IMR-90 (cell line): ENCODE results near the gene EPB41L4A.

Experiments
- BHLHE40 ChIP-seq: fragments of 150-350 bp; IDR thresholded peaks from 2 replicates; pipeline ENCODE4 v1.6.1; 2016; ENCODE audit warnings: mild to moderate bottlenecking, low read depth, low read length
- MAFK ChIP-seq: IDR thresholded peaks from 2 replicates; pipeline ENCODE4 v1.6.1; 2012; ENCODE audit warnings: low read depth, low read length, improper control_type of control experiment
- MXI1 ChIP-seq: IDR thresholded peaks from 2 replicates; pipeline ENCODE4 v1.6.1; 2012; ENCODE audit warnings: low read depth, mild to moderate bottlenecking, low read length, moderate library complexity, borderline replicate concordance
- POLR2A ChIP-seq: IDR thresholded peaks from 2 replicates; pipeline ENCODE4 v1.6.1; 2012; ENCODE audit warnings: mild to moderate bottlenecking, low read depth, low read length
- RCOR1 ChIP-seq: IDR thresholded peaks from 2 replicates; pipeline ENCODE4 v1.6.1; 2012; ENCODE audit warnings: mild to moderate bottlenecking, low read length, improper control_type of control experiment; ENCODE audit not compliant: insufficient replicate concordance
- RFX5 ChIP-seq: IDR thresholded peaks from 2 replicates; pipeline ENCODE4 v1.8.0; 2012; ENCODE audit warnings: low read depth, mild to moderate bottlenecking, low read length, moderate library complexity
- SMC3 ChIP-seq: fragments of 150-350 bp; IDR thresholded peaks from 2 replicates; pipeline ENCODE4 v1.6.1; 2016; ENCODE audit warnings: low read depth, mild to moderate bottlenecking, antibody characterized with exemption, low read length, moderate library complexity
- USF2 ChIP-seq: fragments of 150-350 bp; IDR thresholded peaks from 2 replicates; pipeline ENCODE4 v1.6.1; 2017; ENCODE audit warnings: mild to moderate bottlenecking, antibody characterized with exemption, low read length, low read depth
- TF ChIP-seq, protein P1 (sequence below): conservative IDR thresholded peaks from 2 replicates; pipeline ENCODE4 v1.5.1; 2012; ENCODE audit warnings: mild to moderate bottlenecking, low read depth, low read length, improper control_type of control experiment

- TF ChIP-seq POLR2A = no peak
- TF ChIP-seq, protein P1, sequence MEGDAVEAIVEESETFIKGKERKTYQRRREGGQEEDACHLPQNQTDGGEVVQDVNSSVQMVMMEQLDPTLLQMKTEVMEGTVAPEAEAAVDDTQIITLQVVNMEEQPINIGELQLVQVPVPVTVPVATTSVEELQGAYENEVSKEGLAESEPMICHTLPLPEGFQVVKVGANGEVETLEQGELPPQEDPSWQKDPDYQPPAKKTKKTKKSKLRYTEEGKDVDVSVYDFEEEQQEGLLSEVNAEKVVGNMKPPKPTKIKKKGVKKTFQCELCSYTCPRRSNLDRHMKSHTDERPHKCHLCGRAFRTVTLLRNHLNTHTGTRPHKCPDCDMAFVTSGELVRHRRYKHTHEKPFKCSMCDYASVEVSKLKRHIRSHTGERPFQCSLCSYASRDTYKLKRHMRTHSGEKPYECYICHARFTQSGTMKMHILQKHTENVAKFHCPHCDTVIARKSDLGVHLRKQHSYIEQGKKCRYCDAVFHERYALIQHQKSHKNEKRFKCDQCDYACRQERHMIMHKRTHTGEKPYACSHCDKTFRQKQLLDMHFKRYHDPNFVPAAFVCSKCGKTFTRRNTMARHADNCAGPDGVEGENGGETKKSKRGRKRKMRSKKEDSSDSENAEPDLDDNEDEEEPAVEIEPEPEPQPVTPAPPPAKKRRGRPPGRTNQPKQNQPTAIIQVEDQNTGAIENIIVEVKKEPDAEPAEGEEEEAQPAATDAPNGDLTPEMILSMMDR = no peak
- no peak for TF ChIP-seq RFX5
- TF ChIP-seq USF2 = no peak
- TF ChIP-seq RCOR1 = no peak
- no peak for TF ChIP-seq MXI1
- no peak for TF ChIP-seq MAFK
- TF ChIP-seq BHLHE40 = no peak
- no peak for TF ChIP-seq SMC3
These were observed 39.3 kb downstream of the EPB41L4A start for GRCh38 chr5:112379542-112380325.
